GM21515 (cell line): ENCODE data around the gene KCNMB3.

ENCODE experiments used
- ATAC-seq: cut with Tn5 transposase; IDR thresholded peaks from one replicate; pipeline ENCODE4 v1.9.1; 2021; ENCODE audit not compliant: unreplicated experiment

Gene KCNMB3

DNA sequence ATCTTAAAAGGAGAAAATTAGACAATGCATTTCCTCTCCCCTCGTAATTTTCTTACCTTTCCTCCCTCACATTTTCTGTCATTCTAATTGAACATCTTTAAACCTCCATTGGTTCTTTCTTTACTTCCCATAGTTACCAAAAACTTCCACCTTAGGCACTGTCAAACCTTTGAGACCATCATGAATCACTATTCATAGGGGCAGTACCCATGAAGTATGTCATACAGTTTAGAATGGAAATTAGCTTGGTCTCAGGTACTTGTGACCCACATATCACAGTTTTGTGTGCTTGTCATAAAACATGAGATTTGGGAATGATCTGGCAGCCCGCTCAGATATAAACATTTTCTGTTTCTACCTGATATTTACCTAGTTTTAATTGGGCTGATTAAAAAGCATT lies 50.1 kb downstream of the KCNMB3 start:
- ATAC-seq: no peak

DNA sequence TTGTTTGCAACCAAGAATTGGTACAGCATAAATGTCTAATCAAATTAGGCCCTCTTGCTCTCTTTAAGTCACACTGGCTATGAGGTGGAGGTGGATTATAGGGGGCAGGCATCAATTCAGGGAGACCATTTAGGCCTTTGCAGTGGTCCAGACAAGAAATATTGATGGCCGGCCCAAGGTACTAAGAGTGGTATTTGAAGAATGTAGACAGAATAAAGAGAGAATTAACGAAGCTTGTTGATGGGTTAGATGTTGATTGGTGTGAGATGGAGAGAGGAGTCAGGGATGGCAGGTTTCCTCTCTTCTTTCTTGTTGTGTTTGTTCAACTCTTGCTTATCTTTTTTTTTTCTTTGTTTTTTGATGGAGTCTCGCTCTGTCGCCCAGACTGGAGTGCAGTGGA lies 54.2 kb downstream of the KCNMB3 start:
- ATAC-seq: no peak

DNA sequence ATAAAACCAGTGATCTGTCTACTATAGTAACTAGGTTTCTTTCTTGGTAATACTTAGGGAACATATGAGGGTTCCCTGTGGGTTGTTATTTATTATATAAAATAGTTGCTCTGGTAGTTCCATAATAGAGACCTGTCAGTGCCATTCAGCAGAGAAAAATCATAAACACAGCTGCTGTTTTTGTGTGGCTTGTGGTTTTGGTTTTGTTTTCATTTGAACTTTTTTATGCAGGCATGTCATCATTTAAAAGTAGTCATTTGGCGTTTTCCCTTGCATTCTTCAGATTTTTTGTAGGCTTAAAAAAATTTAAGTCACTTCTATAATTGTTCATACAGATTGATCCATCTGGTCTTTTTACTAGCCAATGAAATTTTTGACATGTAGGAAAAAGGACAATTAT lies 54.8 kb downstream of the KCNMB3 start:
- ATAC-seq: peak; percentile 94

DNA sequence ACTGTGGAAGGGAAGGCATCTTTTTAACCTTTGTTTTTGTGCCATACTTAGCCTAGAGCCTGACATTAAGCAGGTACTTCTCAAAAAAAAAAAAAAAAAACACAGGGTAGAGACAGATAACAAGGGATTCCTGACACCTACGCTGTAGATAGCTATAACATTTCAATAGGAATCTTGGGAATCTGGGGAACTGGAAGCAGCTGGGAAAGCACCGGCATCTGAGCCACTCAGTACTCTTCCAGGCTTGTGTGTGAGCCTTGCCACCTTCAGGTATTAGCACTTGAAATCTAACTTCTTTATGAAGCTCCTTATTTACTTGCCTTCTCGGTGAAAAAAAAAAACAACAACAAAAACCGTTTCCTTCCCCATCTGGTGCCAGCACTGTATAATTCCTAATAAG lies 56.0 kb downstream of the KCNMB3 start:
- no peak for ATAC-seq
